ENCODE data around the gene CCDC12.

Gene CCDC12

DNA sequence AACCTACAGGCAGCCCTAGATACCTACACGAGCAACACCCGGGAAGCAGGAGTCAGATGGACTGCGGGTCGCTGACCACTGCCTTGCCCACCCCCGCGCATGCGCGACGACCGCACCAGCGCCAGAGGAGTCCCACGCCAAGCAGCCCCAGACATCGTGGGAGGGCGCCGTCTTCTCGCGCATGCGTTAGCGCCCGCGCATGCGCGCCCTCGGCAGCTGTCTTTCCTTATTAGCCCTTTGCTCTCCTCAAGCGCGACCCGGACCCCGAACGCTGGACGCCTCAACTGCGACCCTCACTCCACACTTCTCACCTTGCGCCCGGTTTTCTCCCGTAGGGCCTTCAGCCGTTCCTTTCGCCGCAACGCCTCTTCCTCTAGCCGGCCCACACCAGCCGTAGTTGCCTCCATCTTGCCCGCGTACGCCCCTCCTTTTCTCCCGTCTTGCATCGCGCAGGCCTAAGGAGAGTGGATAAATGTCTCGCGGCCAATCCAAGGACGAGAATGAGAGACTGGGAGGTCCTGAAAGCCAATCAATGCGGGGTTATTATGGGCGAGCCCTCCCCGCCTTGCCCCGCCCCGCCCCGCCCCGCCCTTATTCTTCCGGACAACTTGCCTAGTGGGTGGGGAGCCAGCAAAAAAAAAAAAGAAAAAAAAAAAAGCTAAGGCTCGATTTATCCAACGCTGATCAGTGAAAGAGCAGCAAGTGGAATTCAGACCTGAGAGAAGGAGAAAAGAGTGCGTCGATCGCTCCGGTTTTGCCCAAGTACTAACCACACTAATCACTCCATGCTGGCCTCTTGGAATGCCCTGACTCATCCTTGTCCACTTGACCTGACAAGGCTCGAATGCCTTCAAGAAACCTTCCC, at the start of gene CCDC12:
TSS of gene CCDC12 (minus strand) at position 420 of the 865 bp plus-strand sequence. CDS start at position 407, 13 bp downstream.
- peak; percentile 95 for DNase-seq

DNA sequence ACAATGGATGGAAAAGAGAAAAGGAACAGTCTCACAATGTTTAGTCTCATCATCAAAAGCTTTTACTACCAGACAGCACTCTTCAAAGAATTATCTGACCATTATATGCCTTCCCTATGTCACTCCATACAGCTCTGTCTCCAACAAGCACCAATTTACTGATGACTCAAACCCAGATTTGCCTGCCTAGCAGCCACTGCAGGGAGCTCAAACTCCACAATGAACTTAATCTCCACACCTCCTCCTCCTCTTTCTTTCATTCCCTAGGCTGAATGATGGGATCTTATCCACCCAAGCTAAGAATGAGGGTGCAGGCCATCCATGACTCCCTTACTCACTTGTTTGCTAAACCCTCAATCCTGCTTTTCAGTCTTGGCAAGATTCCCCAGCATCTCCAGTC, 48.4 kb upstream of the CCDC12 start:
- no peak for DNase-seq

DNA sequence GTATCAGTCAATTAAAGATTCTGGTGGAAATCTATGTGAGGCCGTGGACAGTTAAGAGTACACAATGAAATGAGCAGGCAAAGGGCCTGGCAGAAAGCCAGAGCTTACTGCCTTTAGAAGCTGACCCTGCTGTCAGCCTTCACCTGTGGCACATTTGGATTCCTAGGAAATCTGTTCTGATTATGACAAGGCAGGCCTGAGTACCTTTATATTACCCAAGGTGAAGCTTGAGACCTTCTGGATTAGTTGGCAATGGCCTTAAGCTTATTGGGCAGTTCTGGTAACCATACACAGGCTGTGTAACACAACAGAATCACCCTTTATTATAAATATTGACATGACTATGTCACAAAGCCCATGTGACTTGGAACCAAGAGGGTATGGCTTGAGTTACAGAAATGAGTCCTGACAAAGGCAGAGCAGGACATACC, 46.1 kb upstream of the CCDC12 start:
- no peak for DNase-seq

GRCh38 chr3:47020311-47020710, 43.8 kb upstream of the CCDC12 start:
- DNase-seq: no peak

DNA sequence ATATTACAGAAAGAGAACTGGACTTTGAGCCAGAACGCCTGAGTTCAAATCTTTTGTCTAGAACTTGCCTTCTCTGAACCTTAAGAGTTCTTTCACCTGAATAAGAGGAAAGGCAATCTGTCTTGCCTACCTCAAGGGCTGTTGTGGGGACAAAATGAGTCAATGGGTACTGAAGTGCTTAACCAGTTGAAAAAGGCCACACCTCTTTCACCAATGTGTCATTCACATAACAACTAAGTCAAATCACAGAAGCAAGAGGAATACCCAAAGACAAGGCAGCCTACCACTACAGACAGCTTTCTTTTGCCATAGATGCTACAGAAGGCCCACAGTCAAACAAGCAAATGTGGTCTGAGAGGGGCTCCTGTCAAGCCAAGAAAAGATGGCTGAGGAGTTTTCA, 42.7 kb upstream of the CCDC12 start:
- no peak for DNase-seq

- no peak for DNase-seq
These were observed 41.7 kb upstream of the CCDC12 start for GRCh38 chr3:47018269-47018611.

GRCh38 chr3:47017504-47018268, 41.1 kb upstream of the CCDC12 start:
- no peak for DNase-seq

- no peak for DNase-seq
These were observed 40.4 kb upstream of the CCDC12 start for GRCh38 chr3:47016934-47017435.

- no peak for DNase-seq
These were observed 39.8 kb upstream of the CCDC12 start for GRCh38 chr3:47016086-47016933.

DNA sequence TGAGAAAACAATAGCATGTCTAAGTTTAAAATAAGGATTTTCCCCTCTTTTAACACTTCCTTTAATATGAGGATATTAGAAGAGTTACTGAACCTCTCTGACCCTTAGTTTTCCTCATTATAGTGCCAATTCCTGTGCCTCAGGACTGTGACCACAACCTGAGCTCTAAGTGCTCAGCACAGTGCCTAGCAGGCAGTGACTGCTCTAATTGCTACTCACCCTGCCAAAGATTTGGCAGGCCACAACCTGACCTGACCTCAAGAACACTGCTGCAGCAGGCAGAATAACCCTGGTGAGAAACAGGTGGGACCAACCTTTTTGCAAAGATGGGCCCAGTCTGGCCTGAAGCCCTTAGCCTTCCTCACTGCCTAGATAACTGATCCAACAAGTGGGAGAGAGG, 38.6 kb upstream of the CCDC12 start:
- DNase-seq: no peak

DNA sequence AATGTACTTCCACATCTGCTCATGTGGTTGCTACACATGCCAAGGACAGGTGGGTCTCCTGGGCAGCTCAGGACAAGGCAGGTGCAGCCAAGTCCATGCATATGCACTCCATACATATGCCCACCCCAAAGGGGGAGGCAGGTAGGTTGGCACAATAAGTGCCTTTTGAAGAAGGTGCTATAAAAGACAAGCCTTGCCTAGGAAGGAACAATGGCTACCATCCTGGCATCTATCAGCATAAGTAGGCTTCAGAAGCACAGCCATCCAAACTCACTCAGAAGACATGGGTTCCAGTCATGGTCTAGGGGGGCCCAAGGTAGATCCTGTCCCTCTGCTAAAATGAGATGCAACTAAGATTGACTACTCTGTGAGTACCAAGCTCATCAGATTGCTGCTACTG, 37.5 kb upstream of the CCDC12 start:
- no peak for DNase-seq

- DNase-seq: no peak
These were observed 36.7 kb upstream of the CCDC12 start for GRCh38 chr3:47013231-47013630.

- DNase-seq: no peak
These were observed 36.0 kb upstream of the CCDC12 start for GRCh38 chr3:47012342-47013230.

DNA sequence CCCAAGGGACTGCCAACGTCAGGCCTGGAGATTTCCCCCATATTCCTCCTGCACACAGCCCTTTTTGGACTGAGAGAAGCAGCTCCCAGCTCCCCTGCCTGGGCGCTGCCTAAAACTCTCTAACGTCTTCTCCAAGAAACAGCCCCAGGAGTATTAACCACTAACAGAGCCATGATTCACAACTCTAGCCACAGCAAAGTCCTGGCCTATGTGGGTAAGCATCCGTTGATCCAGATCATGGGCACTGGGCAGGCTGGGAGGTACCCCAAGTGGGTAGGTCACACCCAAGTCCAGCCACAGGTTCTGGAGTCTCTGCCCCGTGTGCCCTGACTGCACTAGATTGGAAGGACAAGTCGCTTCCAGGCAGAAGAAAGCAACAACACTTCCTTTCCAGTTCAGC, 34.8 kb upstream of the CCDC12 start:
- DNase-seq: peak; percentile 37

- no peak for DNase-seq
These were observed 34.4 kb upstream of the CCDC12 start for GRCh38 chr3:47010910-47011309.

GRCh38 chr3:47010111-47010712, 33.7 kb upstream of the CCDC12 start:
- DNase-seq: peak; percentile 32

GRCh38 chr3:47009225-47010110, 32.9 kb upstream of the CCDC12 start:
- DNase-seq: peak; percentile 95

- DNase-seq: no peak
These were observed 32.3 kb upstream of the CCDC12 start for GRCh38 chr3:47008851-47009224.

- peak; percentile 19 for DNase-seq
These were observed 31.8 kb upstream of the CCDC12 start for GRCh38 chr3:47008234-47008796.
